Measurements from ENCODE around the gene ANKRD16.

DNA sequence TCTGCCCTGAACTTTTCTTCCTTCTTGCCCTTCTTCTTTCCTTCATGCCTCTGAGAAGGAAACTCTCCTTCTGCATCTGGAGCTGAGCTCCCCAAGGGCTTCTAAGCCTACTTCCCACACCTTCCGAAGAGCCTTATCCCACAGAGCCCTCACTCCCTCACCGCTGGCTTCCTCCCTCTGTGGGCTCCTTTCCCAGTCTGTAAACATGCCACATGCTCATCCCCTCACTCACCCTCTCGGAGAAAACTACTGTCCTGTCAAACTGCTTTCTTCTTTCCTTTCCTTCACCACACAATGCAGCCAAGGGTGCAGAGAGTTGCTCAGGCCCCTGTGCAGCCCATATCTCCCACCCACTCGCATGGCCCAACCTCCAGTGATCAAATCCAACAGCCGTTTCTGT lies 18.1 kb downstream of the ANKRD16 start:
- TF ChIP-seq CTCF (IDR thresholded peaks at IDR 0.05) (no peak), POLR2A (IDR thresholded peaks at IDR 0.05) (no peak), EP300 (IDR thresholded peaks at IDR 0.05) (no peak)
